MCF 10A (cell line): ENCODE results near the gene CDC20B. TPM values are rescaled to one million over a fixed set of nuclear protein-coding genes. Genes with fewer than 3 reads are reported as not detected.

ENCODE experiments used
- BruUV-seq: library from RNA; stranded (reverse); fragments of 400-500 nt; replicated peaks from 2 replicates; lab custom pipeline; 2021; lab: Mats Ljungman, UMichigan
- CTCF ChIA-PET: fragments of 300-600 bp; sonication (Branson Sonifier 250); formaldehyde crosslinking; extraction: SDS; loops from one replicate; lab custom pipeline; 2021; ENCODE audit warnings: antibody characterized with exemption, inconsistent platforms; lab: Yijun Ruan, JAX
- POLR2A ChIA-PET: fragments of 300-600, 350-650 bp; sonication (Branson Sonifier 250); formaldehyde crosslinking; extraction: SDS; loops from one replicate; lab custom pipeline; 2020; ENCODE audit warnings: antibody characterized with exemption, inconsistent platforms; lab: Yijun Ruan, JAX
- DNase-seq: peaks from one replicate; pipeline ENCODE4 v3.0.0-alpha.2; 2018; ENCODE audit not compliant: unreplicated experiment
- H3K27ac Mint-ChIP-seq: one replicate; pipeline ENCODE4 v1.8.0; 2022; ENCODE audit warnings: mild to moderate bottlenecking, low read depth, mixed read lengths; ENCODE audit not compliant: unreplicated experiment
- H3K27me3 Mint-ChIP-seq: one replicate; pipeline ENCODE4 v1.8.0; 2022; ENCODE audit warnings: mixed read lengths; ENCODE audit not compliant: insufficient read depth, unreplicated experiment
- H3K36me3 Mint-ChIP-seq: one replicate; pipeline ENCODE4 v1.8.0; 2022; ENCODE audit warnings: mild to moderate bottlenecking, moderate library complexity, mixed read lengths; ENCODE audit not compliant: insufficient read depth, unreplicated experiment
- H3K4me1 Mint-ChIP-seq: one replicate; pipeline ENCODE4 v1.8.0; 2022; ENCODE audit warnings: mixed read lengths; ENCODE audit not compliant: insufficient read depth, unreplicated experiment
- H3K4me3 Mint-ChIP-seq: one replicate; pipeline ENCODE4 v1.8.0; 2022; ENCODE audit warnings: mild to moderate bottlenecking, moderate library complexity, mixed read lengths; ENCODE audit not compliant: unreplicated experiment
- H3K9me3 Mint-ChIP-seq: one replicate; pipeline ENCODE4 v1.8.0; 2022; ENCODE audit warnings: mixed read lengths; ENCODE audit not compliant: unreplicated experiment
- intact Hi-C: fragments of 100-400 bp; cut with micrococcal nuclease; formaldehyde crosslinking; loops from 2 replicates; pipeline ENCODE4 v1.14.1; 2022
- total RNA-seq: library from RNA; stranded (reverse); gene quantifications from 2 replicates; pipeline ENCODE4 v1.2.3, GENCODE V29; 2022
- TF ChIP-seq, protein P1 (sequence below): fragments of 200-600 bp; IDR thresholded peaks from one replicate; pipeline ENCODE4 v1.8.0; 2022; ENCODE audit warnings: antibody characterized with exemption, mild to moderate bottlenecking; ENCODE audit not compliant: unreplicated experiment

Gene CDC20B
- total RNA-seq, 1 experiment from 2014 or later = not detected

GRCh38 chr5:55146543-55147151 lies 26.3 kb downstream of the CDC20B start:
- Mint-ChIP-seq H3K4me3 (no peak overlapping the region), H3K9me3 (no peaks in the 10 kb centered on the region), H3K36me3 (no peaks in the 10 kb centered on the region), H3K27ac (no peak overlapping the region), H3K4me1 (no peaks in the 10 kb centered on the region), H3K27me3 (peaks cover 63% of the 10 kb centered on the region)
- ChIA-PET CTCF (interaction anchor here (0.6 to 4.4 kb wide), 34 partner anchors 8 to 903 kb away, joined by 3 to 90 read pairs (median 4); partner anchors contain the start of genes ESM1 and GPX8), POLR2A (interaction anchor here (1.3 to 1.4 kb wide), 4 partner anchors 13 to 240 kb away, joined by 5 to 14 read pairs (median 11); partner anchors contain the start of gene GPX8)
- TF ChIP-seq, protein P1, sequence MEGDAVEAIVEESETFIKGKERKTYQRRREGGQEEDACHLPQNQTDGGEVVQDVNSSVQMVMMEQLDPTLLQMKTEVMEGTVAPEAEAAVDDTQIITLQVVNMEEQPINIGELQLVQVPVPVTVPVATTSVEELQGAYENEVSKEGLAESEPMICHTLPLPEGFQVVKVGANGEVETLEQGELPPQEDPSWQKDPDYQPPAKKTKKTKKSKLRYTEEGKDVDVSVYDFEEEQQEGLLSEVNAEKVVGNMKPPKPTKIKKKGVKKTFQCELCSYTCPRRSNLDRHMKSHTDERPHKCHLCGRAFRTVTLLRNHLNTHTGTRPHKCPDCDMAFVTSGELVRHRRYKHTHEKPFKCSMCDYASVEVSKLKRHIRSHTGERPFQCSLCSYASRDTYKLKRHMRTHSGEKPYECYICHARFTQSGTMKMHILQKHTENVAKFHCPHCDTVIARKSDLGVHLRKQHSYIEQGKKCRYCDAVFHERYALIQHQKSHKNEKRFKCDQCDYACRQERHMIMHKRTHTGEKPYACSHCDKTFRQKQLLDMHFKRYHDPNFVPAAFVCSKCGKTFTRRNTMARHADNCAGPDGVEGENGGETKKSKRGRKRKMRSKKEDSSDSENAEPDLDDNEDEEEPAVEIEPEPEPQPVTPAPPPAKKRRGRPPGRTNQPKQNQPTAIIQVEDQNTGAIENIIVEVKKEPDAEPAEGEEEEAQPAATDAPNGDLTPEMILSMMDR = peak; percentile 89
- intact Hi-C loops = loop anchor here (1.0 to 10.0 kb wide), 4 partner anchors 202 to 632 kb away; partner anchors contain the start of gene SNX18
- DNase-seq = peak; percentile 90
- BruUV-seq = no TSS peak

DNA sequence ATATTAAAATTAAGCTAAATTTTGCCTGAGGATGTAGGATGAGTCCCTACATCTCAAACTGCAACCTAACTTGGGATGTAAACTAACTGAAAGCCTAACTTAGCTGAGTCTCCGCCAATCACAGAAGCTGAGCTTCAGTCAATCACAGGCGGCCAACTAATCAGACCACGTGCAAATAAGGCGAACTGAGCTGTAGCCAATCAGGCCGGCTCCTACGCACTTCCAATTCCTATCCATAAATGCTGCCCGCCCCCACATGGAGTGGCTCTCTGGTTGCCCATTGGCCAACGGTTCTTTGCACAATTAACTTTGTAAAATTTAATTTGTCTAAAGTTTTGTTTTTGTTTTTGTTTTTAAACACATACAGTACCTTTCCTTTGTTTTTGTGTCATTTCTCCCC lies 26.9 kb downstream of the CDC20B start:
- TF ChIP-seq, protein P1 = no peak
- intact Hi-C loops = loop anchor here (1.0 to 10.0 kb wide), 4 partner anchors 202 to 631 kb away; partner anchors contain the start of gene SNX18
- no peak for DNase-seq
- Mint-ChIP-seq H3K27ac (no peak overlapping the region), H3K4me1 (no peaks in the 10 kb centered on the region), H3K9me3 (no peaks in the 10 kb centered on the region), H3K27me3 (peaks cover 67% of the 10 kb centered on the region), H3K36me3 (no peaks in the 10 kb centered on the region), H3K4me3 (no peak overlapping the region)
- no TSS peak for BruUV-seq
- ChIA-PET CTCF (interaction anchor here (0.5 to 4.4 kb wide), 33 partner anchors 8 to 902 kb away, joined by 3 to 90 read pairs (median 4); partner anchors contain the start of genes ESM1 and GPX8), POLR2A (interaction anchor here (1.3 to 1.4 kb wide), 4 partner anchors 13 to 239 kb away, joined by 5 to 14 read pairs (median 11); partner anchors contain the start of gene GPX8)

DNA sequence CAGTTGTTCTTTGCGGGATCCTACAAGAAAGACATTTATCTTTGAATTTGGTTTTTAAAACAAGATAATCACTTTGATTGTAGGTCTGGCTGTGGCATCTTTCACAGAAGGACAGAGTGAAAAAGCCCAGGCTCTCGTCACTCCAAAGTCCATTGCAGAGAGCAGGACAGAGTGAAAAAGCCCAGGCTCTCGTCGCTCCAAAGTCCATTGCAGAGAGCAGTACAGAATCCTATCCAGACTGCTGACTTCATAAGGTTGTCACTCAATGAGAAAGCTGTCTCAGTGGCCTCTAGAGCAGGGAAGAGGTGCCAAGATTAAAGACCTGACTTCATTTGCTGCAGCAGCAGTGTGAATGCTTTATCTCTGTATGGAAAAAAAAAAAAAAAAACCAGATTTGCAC lies 29.4 kb downstream of the CDC20B start:
- POLR2A ChIA-PET = interaction anchor here (0.7 to 1.0 kb wide), 2 partner anchors 16 to 237 kb away, joined by 3 to 5 read pairs; partner anchors contain the start of gene GPX8

More for the DNA sequence above, 29.4 kb downstream of the CDC20B start:
- Mint-ChIP-seq H3K36me3 (no peaks in the 10 kb centered on the region), H3K27me3 (peaks cover 61% of the 10 kb centered on the region), H3K27ac (no peak overlapping the region), H3K4me1 (no peaks in the 10 kb centered on the region), H3K9me3 (no peaks in the 10 kb centered on the region), H3K4me3 (no peak overlapping the region)
- no TSS peak for BruUV-seq
- TF ChIP-seq, protein P1 = no peak
- intact Hi-C loops = loop anchor here (10.0 kb wide), 1 partner anchor 629 kb away; the partner anchor contains the start of gene SNX18
- no peak for DNase-seq
- CTCF ChIA-PET = interaction anchor here (0.6 to 4.4 kb wide), 4 partner anchors 16 to 366 kb away, joined by 4 to 90 read pairs (median 6); partner anchors contain the start of gene GPX8
